M059J (cell line): ENCODE measurements around the gene PRKCSH. TPM values are rescaled to one million over a fixed set of nuclear protein-coding genes. Genes with fewer than 3 reads are reported as not detected.

ENCODE experiments used
- DNase-seq: peaks from one replicate; pipeline ENCODE4 v3.0.0-alpha.2; 2012; ENCODE audit warnings: low read depth
- total RNA-seq: library from RNA; depleted of rRNA; stranded (reverse); fragments of >200 nt; shearing (Covaris generic); gene quantifications from 2 replicates; pipeline ENCODE4 v1.2.3, GENCODE V29; 2014

Gene PRKCSH
- total RNA-seq, 1 experiment from 2014 or later, result 132 TPM

DNA sequence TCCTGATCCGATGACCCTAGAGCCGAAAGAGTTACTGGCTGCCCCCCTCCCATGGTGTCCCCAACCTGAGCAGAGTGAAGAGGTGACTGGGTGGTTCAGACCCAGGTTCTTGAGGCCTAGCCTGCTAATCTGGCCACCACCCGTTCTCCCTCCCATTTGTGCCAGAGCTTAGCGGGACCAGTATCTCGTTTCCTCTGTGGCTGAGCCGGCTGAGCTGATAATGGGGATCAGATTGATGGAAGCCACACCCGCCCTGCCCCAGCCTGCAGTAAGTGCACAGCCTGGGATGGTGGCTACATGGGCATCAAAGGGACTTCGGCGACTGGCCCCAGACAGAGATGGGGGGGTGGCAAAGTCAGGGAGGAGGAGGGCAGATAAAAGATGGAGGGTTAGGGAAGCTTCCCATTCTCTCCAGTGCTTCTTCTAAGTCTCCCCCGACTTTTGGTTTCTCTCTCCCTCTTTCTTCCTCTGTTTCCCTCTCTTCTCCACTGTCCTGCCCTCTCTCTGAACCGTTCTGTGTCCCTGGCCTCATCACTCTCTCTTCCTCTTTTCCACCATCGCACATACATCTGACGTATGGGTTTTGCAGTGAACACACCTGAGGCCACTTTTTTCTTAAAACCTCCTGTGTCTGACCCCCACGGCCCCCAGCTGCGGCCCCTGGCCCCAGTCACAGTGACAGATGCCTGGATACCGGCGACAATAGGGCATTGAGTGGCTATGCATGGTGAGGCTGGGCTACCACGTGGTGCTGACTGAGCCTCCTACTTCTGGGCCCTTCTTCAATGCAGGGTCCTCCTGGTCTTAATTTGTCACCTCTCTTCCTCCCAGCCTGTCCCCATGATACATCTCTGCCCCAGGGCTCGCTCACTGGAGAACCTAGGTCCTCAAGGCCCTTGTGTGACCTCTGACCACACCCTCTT, 43.0 kb downstream of the PRKCSH start:
- peak; percentile 18 for DNase-seq

DNA sequence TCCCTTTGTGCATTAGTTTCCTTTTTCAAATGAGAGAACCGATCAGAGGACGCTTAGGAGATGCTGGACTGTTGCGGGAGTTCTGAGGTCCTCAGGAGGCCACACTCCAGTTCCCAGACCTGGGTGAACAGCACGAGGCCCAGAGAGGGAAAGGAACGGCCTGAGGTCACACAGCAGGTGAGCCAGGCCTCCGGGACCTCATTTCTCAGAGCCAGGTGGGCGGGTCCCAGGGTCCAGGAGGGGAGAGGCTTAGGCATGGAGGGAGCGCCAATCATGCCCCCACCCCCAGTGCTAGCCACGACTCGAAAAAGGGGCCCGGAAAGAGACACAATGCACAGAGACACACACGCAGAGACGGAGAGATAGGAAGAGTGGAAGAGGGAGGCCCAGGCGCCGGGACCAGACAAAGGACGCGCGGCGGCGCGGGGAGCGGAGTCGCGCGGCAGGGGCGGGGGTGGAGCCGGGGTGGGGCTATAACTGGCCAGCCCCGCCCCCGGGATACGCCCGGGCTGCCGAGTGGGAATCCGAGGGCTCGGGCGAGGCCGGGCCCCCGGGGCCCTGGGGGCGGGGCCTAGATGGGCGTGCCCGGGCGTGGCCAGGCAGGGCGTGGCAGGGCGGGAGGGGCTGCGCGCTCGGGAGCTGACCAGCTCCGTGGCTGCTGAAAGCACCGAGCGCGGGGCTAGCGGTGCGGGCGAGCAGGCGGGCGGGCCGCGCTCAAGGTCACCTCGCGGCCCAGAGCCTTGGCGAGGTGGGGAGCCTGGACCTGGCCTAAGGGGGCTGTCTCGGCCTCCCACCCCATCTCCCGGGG, 43.9 kb downstream of the PRKCSH start:
- DNase-seq, result no peak

DNA sequence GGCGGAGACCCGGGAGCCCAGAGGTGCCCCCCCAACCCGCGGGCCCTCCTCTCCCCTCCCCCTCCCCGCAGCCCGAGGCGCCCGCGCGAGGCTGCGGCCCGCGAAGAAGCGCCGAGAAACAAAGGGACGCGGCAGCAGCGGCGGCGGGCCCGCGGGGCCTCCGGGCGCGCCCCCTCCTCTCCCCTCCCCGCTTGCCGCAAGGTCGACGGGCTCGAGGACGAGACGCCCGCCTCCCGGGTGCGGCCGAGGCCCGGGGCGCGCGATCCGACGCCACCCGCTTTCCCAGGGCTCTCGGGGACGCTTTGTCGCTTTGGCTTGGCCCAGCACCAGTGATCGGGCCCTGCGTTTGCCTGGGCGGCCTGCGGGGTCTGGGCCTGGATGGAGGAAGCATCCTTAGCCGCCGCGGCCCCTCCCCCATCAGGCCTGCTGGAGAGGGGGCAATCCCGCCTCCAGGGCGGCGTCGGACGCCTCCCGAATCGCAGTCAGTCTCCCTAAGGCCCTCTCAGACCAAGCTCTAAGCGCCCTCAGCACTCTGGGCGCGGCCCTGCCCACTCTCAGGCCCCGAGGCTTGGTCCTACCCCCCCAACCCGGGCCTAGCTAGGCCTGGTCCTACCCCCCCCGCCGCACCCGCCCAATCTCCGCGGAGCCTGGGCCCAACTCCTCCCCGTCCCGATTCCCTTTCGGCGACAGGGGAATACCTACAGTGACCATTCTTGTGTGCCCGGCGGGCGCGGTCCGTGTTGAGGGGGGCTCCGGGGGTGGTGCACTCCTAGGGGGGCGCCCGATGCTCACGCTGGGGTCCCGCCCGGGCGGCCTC, 44.7 kb downstream of the PRKCSH start:
- no peak for DNase-seq

DNA sequence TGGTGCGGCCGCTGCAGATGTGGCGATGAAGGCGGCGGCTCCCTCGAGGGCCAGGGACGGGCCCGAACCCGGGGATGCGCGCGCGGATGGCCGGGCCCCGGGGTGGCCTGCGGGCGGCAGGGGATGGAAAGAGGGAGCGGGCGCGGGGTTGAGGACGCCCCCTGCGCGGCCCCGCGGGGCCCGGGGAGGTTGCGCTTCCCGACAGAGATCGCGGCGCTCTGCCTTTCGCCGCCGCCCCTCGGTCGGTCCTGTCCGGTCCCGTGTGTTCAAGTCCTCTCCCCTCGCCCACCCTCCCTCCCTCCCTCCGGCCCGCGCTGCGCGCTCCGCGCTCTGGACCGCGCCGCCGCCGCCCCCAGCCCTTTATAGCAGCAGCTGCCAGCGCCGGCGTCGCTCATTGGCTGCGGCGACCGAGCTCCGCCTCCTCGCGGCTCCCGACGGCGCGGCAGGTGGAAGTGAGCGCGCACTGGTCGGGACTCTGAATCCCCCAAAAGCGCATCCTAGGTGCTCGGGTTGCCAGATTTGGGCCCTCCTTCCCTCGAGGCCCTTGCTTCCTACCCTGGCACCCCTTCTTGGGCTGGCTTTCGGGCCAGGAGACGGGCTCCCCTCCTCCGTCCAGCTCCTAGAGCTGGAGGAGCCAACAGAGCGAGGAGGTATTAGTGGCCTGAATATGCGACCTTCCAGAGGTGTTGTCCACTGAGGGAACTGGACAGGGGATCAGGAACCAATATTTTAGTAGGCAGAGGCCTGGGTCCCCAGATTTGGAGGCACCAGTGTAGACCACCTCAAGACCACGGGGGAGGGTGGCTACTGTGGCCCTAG, 45.5 kb downstream of the PRKCSH start, which contains the start of gene ELAVL3:
ELAVL3 (minus strand) TSS at position 332 of the 819 bp plus-strand sequence. CDS start 438 bp downstream, outside the sequence.
- no peak for DNase-seq

DNA sequence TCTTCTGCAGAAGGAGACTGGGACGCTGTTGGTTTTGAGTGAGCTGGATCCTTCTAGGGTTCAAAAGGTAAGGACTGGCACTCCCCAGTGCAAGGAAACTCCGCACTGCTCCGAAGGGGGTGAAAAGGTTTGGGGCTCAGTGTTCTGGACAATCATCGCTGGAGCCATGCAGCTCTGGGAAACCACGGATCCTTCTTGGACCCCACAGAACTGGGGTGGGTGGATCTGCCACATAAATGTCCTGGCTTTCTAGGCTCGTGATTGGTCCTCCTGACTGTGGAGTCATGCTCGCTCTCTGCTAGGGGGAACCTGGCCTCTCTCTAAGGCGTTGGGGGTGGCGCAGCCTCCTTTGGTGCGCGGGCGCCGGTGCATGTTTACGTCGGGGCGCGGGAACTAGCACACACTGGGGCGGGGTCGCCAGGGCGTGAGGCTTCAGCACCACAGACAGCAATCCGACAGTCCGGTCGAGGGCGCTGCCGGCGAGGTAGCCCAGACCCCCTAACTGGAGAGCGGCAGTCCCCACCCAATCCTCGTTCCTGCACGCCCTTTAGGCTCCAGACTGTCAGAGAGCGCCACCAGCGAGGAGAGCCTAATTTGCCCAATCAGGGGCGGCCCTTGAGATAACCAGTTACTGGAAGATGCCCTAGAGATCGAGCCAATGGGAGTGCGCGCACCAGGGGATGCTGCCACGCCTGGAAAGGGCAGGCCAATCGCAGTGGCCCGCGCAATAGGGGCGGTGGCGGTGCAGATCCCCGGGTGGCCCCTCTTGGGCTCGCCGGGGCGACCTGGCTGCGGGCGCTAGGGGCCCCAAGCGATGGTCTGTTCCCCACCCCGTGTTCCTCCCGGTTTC, 46.3 kb downstream of the PRKCSH start:
- peak; percentile 73 for DNase-seq

DNA sequence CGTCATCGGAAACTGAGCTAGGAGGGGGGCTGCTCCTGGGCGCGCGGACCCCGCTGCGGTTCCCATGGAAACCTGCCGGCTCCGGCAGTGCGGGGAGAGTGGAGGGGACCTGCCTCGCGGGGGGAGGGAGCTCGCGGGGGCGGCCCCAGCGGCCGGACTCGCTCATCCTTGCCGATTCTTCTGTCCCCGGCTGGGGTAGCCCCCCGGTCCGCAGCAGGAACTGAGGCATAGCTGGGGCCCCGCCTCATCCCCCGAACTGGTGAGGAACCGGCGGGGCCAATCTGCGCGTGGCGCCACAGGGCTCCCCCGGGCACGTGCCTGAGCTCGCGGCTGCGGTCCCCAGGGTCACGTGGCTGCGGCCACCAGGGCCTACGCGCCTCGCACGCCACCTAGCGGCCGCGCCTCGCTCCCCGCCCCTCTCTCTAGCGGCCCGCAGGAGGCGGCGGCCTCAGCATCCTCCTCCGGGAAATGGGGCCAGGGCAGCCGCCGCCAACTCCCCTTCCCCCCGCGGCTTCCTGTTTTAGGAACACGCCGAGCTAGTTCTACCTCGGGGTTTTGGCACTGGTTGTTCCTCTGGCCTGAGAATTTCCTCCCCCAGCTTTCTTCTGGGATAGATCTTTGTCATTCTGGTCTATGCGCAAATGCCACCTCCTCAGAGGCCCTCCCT, 47.1 kb downstream of the PRKCSH start:
- peak; percentile 71 for DNase-seq

DNA sequence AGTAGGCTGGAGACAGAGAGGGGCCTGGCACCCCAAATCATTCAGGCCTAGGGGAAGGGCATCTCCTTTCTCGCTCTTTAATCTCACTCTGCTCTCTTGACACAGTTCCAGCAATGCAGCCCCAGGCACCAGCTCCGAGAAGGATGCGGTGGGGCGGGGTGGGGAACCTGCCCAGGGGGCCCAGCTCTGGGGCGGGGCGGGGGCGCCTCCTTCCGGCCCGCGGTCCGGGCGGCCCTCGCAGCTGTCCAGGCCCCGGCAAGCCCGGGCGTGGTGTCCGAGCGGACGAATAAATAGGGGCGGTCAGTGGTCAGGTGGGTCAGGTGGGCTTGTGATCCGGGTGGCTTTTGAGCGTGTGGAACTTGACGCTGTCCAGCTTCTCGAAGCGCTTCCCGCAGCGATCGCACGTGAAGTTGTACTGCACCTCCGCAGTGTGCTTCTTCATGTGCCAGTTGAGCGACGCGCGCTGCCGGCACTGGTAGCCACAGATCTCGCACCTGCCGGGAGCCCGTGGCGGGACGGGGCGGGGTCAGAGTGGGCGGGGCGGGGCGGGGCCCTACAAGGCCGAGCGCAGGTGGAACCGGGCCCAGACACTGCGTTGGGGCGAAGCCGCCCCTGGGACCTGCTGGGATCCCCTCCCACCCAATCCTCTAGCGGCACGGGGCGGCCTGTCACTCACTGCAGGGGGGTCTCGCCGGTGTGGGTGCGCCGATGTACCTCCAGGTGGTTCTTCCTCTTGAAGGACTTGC, 48.1 kb downstream of the PRKCSH start:
- DNase-seq, result no peak

DNA sequence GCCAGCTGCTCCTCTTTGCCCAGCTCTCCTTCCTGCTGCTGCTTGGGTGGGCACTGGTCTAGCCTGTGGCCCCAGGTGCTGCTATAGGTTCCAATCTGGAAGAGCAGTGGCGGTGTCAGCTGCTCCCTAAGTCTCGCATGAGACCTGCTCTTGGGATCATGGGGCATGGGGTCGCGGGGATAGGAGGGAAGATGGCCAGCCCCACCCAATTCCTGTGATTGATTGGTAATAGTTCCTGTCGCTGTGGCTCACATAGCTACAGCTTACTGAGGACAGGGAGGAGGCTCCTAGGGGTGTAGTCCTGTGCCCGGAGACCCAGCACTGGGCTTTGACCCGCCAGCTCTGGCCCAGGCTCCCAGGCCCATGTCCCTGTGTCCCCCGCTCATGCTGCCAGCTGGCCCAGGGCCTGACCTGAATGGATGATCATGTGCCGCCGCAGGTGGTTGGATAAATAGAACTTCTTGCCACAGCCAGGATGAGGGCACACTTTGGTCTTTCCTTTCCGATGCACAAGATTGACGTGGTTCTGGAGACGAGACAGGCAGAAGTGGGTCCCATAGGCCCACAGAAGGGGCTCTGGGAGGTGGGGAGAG, 49.9 kb downstream of the PRKCSH start:
- DNase-seq, result no peak

DNA sequence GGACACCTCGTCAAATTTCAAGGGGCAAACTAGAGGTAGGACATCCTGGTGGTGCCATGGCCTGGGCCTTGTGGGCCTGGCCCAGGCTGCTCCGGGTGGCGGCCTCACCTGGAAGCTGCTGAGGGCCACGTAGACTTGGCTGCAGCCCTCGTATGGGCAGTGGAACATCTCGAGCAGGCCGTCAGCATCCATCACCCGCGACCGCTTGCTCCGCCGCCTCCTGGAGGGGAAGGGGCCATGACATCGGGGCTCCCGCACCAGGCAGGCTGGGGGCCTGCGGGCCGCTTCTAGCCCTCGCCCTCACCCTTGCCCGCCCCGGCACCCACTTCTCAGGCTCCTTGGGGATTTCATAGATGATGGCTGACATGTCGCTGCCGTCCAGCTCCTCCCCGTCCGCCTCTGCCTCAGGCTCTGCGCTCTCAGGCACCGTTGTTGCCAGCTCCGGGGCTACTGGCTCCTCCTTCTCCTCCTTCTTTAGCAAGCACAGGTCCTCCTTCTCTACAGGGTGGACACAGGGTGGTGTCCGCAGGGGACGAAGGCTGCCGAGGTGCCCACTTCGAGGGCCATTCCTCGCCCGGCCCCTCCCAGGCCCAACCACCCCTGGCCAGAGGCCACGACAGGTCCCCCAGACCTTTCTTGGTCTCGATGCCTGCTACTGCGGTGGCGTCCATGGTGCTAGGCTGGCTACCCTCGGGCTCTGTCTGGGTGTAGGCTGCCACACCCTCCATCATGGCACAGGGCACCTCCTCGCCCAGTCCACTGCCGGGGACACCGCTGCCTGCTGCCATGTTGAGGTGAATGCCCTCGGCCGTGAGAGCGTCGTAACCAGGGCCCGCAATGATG, 51.4 kb downstream of the PRKCSH start:
- DNase-seq, result no peak

DNA sequence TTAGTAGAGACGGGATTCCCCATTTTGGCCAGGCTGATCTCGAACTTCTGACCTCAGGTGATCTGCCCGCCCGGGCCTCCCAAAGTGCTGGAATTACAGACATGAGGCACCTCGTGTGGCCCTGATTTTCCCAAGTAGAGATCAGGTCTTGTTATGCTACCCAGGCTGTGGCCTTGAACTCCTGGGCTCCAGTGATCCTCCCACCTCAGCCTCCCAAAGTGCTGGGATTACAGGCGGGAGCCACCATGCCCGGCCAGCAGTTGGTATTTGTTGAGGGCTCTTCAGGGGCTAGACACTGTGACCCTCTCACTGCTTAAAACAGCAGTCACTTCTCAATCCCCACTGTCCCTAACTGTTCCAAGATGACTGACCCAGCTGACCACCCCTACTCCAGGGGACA, 53.9 kb downstream of the PRKCSH start:
- DNase-seq, result no peak

DNA sequence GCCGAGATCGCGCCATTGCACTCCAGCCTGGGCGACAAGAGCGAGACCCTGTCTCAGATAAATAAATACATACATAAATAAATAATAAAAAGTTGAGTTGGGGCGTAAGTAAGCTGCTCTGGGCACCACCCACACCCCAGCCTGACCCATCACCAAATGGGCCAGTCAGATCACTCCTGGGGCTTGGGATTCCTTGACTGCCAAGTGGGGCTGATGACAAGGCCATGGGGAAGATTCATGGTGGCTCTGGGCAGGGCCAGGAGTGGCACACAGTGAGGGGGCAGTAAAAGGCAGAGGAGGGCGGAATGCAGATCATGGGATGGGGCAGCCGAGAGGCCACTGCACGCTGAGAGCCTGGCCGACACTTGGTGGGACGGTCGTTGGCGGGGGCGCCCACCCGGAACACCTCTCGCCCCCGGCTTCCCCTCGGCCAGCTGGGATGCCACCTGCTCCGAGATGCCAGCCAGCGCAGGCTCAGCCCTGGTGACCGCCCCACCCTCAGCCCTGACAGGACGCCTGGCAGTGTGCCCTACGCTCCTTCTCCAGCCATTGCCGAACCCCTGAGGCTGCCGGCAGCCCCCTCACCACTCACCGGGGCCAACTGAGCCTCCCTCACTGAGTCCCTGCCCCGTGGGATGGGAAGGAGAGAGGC, 59.3 kb downstream of the PRKCSH start:
- DNase-seq, result no peak

DNA sequence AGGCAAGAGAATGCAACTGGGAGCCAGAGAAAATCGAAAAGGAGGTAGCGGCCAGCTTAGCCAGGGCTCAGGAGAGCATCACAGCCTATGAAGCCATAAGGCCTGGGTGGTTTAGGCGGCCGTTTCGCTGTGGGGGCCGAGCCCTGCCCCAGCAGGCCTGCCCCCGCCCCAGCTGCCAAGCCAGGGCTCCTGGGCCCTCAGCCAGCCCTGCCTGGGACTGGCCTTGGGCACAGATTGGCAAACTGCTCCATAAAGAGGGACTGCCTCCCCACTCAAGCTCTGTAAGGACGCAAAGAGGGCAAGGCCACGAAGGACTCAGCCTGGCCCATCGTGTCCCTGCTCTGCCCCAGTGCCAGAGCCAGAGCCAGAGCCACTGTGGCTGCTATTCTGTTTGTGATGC, 60.0 kb downstream of the PRKCSH start:
- DNase-seq, result no peak

DNA sequence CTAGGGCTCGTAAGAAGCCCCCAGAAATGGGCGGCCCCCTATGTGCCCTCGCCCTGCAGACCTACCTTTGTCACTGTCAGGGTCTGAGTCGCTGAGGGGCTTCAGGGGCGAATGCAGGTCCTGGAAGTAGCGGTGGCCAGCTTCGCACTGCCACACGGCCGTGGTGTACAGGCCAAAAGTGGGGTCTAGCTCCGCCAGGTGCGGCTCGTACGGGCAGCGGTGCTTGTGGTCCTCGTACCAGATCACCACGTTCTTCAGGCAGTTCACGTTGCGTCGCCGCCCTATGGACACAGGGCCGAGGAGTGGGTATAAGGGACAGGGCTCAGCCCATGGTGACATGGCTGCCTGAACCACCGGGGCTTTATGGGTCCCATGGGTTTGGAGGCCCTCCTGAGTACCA, 60.5 kb downstream of the PRKCSH start:
- no peak for DNase-seq

DNA sequence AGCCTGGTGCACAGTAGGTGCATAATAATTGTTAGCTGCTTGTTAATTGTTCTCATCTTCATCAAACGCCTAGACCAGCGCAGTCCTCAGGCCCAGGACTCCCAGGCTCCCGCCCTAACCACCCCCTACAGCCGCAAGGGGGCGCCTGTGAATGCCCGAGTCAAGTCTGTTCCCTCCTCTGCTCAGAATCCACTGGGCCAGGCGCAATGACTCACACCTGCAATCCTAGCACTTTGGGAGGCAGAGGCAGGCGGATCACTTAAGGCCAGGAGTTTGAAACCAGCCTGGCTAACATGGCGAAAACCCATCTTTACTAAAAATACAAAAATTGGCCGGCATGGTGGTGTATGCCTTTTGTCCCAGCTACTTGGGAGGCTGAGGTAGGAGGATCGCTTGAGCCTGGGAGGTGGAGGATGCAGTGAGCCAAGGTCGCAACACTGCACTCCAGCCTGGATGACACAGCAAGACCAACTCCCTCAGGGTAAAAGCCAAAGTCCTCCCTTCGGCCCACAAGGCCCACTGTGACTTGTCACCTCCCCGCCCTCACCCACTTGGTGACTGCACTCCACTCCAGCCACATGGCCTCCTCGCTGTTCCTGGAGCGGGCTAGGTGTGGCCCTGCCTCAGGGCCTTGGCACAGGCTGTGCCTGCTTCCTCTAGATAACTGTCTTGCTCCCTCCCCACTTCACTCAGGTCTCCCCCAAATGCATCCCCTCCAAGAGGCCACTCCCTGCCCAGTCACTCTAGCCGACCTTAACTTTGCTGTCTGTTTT, 61.1 kb downstream of the PRKCSH start:
- peak; percentile 79 for DNase-seq

DNA sequence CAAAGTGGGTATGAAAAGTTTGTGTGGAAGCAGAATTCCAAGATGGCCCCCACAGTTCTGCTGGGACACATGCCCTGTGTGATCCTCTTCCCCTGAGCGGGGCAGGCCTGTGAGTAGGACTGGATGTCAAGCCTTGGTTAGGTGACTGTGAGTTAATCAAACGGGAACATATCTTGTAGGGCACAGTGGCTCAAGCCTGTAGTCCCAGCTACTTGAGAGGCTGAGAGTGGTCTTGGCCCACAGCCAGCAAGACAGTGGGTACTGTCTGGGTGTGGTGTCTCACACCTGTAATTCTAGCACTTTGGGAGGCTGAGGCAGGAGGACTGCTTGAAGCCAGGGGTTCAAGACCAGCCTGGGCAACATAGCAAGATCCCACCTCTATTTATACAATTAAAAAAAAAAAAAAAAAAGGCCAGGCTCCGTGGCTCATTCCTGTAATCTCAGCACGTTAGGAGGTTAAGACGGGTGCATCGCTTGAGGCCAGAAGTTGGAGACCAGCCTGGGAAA, 63.8 kb downstream of the PRKCSH start:
- no peak for DNase-seq

DNA sequence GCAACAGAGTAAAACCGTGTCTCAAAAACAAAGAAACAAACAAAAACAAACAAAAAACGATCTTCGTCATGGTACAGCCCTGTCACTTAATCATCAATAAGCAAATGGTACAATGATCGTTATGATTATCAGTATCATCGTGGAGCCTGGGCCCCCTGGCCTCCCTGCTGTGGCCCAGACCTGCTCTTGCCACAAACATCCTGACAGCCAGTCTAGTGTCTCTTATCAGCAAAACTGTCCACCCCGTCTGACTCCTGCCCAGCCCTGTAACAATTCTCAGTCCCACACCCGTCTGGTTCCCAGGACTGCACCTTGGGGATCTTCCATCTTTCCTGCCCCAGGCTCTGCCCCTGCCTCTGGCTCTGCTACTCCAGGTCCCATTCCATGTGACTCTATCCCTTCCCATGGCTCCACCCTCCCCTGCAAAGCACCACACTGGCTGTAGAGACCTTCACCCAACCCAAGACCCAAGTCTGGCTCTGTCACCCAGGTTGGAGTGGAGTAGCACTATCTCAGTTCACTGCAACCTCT, 64.5 kb downstream of the PRKCSH start:
- DNase-seq, result no peak
